SK-N-MC (cell line): ENCODE results near the gene PCSK6.

Experiments
- DNase-seq: peaks from one replicate; pipeline ENCODE4 v3.0.0-alpha.2; 2011; ENCODE audit warnings: low read depth, low spot score
- H3K27ac ChIP-seq: fragments of 200-600 bp; sonication (generic); 2 replicates; pipeline ENCODE4 v1.5.1; 2016; ENCODE audit warnings: mixed run types
- H3K36me3 ChIP-seq: fragments of 200-600 bp; sonication (generic); 2 replicates; pipeline ENCODE4 v1.6.1; 2017; ENCODE audit warnings: antibody characterized with exemption, low read length, mixed read lengths; ENCODE audit not compliant: insufficient read depth
- H3K4me3 ChIP-seq: fragments of 200-600 bp; sonication (generic); 2 replicates; pipeline ENCODE4 v1.5.1; 2016
- H3K9ac ChIP-seq: fragments of 200-600 bp; sonication (generic); 2 replicates; pipeline ENCODE4 v1.8.0; 2017; ENCODE audit warnings: mixed run types, mixed read lengths; ENCODE audit not compliant: insufficient read length
- H3K9me3 ChIP-seq: fragments of 200-600 bp; sonication (generic); 2 replicates; pipeline ENCODE4 v1.6.1; 2017; ENCODE audit warnings: low read depth, mild to moderate bottlenecking, antibody characterized with exemption, low read length, moderate library complexity, mixed read lengths
- EZH2 ChIP-seq: fragments of 200-600 bp; sonication (generic); IDR thresholded peaks from one replicate; pipeline ENCODE4 v1.6.1; 2017; ENCODE audit warnings: antibody characterized with exemption
- FOXP2 ChIP-seq: optimal IDR thresholded peaks from 2 replicates; pipeline ENCODE3; 2011; ENCODE audit warnings: mild to moderate bottlenecking, moderate library complexity; ENCODE audit not compliant: insufficient read depth; ENCODE audit errors: extremely low read length, control extremely low read depth
- POLR2AphosphoS5 ChIP-seq: IDR thresholded peaks from 2 replicates; pipeline ENCODE4 v1.6.1; 2012; ENCODE audit warnings: mild to moderate bottlenecking, low read depth, low read length, borderline replicate concordance

PCSK6 gene

DNA sequence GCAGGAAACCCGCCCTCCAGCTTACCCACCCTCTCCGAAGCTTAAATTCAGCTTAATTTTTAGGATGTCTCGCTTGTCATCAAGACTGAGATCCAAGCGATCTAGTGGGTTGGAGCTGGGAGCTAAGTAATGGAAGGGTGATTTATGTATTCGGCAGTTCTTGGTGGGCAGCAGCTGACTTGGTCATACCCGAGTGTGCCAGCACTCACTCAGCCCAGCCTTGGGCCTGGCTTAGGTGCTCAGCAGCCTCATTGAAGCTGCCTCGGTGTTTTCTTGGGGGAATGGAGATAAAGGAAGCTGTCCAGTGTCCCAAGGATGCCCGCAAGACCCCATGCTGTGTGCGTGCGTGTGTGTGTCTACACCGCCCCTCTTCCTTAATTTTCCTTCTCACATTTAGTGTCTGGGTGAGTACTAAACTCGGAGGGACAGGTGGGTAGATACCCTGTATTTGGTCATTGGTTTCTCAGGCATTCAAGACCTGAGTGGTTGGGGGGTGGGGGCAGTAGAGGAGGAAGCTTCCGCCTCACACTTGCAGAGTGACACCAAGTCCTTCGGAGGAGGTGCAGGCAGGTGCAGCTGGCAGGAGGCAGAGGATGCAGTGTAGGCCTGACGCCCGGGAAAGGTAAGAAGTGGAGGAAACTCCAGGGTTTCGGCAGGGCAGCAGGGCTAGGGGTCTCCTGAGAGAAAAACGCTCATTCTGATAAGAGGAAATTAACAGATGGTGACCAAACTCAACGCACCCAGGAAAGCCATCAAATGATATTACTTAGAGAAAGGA is 92.8 kb downstream of the PCSK6 start:
- Histone ChIP-seq H3K9me3 (no peaks in the 10 kb centered on the region), H3K27ac (no peak overlapping the region), H3K4me3 (no peak overlapping the region), H3K36me3 (no peaks in the 10 kb centered on the region), H3K9ac (no peak overlapping the region)
- no peak for DNase-seq
- TF ChIP-seq POLR2AphosphoS5 = no peak
- TF ChIP-seq FOXP2 = no peak
- no peak for TF ChIP-seq EZH2

DNA sequence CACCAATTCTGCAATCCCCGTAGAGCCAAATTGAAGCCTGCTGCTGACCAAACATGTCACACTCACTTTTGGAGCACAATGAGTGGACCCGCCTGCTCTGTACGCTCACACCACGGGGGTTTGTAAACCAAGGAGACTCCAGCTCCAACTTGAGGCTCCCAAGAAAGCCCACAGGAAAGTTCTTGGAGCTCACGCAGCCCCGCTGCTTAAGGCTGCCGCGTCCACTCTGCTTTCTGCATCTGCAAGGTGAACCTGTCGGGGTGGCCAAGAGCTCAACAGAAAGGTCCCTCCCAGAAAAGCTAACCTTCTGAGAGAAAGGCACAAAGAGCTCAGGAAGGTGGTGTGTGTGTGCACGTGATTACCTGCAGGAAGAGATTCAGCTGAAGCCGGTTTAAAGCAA is 94.9 kb downstream of the PCSK6 start:
- H3K27ac ChIP-seq = no peak overlapping the region
- no peak overlapping the region for H3K4me3 ChIP-seq
- H3K9me3 ChIP-seq = no peaks in the 10 kb centered on the region
- no peaks in the 10 kb centered on the region; the same call in 1 of the 2 replicates for H3K36me3 ChIP-seq
- no peak for DNase-seq
- no peak overlapping the region for H3K9ac ChIP-seq
- TF ChIP-seq POLR2AphosphoS5 = no peak

GRCh38 chr15:101394056-101394630 is 95.4 kb downstream of the PCSK6 start:
- no peaks in the 10 kb centered on the region; the same call in 1 of the 2 replicates for H3K36me3 ChIP-seq
- no peak overlapping the region for H3K27ac ChIP-seq
- no peak for TF ChIP-seq EZH2
- TF ChIP-seq FOXP2 = no peak
- no peak for TF ChIP-seq POLR2AphosphoS5
- no peak overlapping the region for H3K9ac ChIP-seq
- H3K9me3 ChIP-seq = no peaks in the 10 kb centered on the region
- no peak overlapping the region for H3K4me3 ChIP-seq
- no peak for DNase-seq

- H3K4me3 ChIP-seq = no peak overlapping the region
- no peaks in the 10 kb centered on the region; the same call in 1 of the 2 replicates for H3K36me3 ChIP-seq
- H3K9me3 ChIP-seq = no peaks in the 10 kb centered on the region
- H3K9ac ChIP-seq = no peak overlapping the region
- no peak overlapping the region for H3K27ac ChIP-seq
- DNase-seq = no peak
- no peak for TF ChIP-seq FOXP2
- TF ChIP-seq POLR2AphosphoS5 = no peak
- TF ChIP-seq EZH2 = no peak
Measured at GRCh38 chr15:101393172-101393571, 96.3 kb downstream of the PCSK6 start.

- no peak overlapping the region for H3K27ac ChIP-seq
- no peaks in the 10 kb centered on the region for H3K9me3 ChIP-seq
- no peaks in the 10 kb centered on the region; the same call in 1 of the 2 replicates for H3K36me3 ChIP-seq
- TF ChIP-seq FOXP2 (no peak), POLR2AphosphoS5 (no peak), EZH2 (no peak)
- no peak overlapping the region for H3K4me3 ChIP-seq
- no peak for DNase-seq
- no peak overlapping the region for H3K9ac ChIP-seq
Measured at GRCh38 chr15:101391981-101392640, 97.4 kb downstream of the PCSK6 start.

- Histone ChIP-seq H3K9me3 (no peaks in the 10 kb centered on the region), H3K36me3 (no peaks in the 10 kb centered on the region; the same call in 1 of the 2 replicates), H3K9ac (no peak overlapping the region), H3K27ac (no peak overlapping the region), H3K4me3 (no peak overlapping the region)
- DNase-seq = no peak
- TF ChIP-seq FOXP2 (no peak), EZH2 (no peak), POLR2AphosphoS5 (no peak)
Measured at GRCh38 chr15:101391431-101391830, 98.1 kb downstream of the PCSK6 start.

- no peak overlapping the region for H3K4me3 ChIP-seq
- DNase-seq = no peak
- H3K27ac ChIP-seq = no peak overlapping the region
- no peaks in the 10 kb centered on the region; the same call in 1 of the 2 replicates for H3K36me3 ChIP-seq
- no peak for TF ChIP-seq EZH2
- no peak for TF ChIP-seq POLR2AphosphoS5
- no peak for TF ChIP-seq FOXP2
- no peaks in the 10 kb centered on the region for H3K9me3 ChIP-seq
- H3K9ac ChIP-seq = no peak overlapping the region
Measured at GRCh38 chr15:101390462-101390861, 99.0 kb downstream of the PCSK6 start.

- Histone ChIP-seq H3K9me3 (no peaks in the 10 kb centered on the region), H3K4me3 (no peak overlapping the region), H3K36me3 (no peaks in the 10 kb centered on the region; the same call in 1 of the 2 replicates), H3K27ac (no peak overlapping the region), H3K9ac (no peak overlapping the region)
- DNase-seq = no peak
- TF ChIP-seq FOXP2 (no peak), POLR2AphosphoS5 (no peak), EZH2 (no peak)
Measured at GRCh38 chr15:101390060-101390459, 99.4 kb downstream of the PCSK6 start.
